H1 (cell line): ENCODE results near the gene ELFN2. TPM values are rescaled to one million over a fixed set of nuclear protein-coding genes. Genes with fewer than 3 reads are reported as not detected.
A peak's percentile ranks its signal among the peaks of the same experiment; 100 is the strongest.

Experiments used
- CTCF ChIA-PET: fragments of 300-600 bp; sonication (Branson Sonifier 250); formaldehyde crosslinking; loops from one replicate; lab custom pipeline; 2021; ENCODE audit not compliant: partially characterized antibody; lab: Charles Lee
- POLR2A ChIA-PET: fragments of 300-600 bp; sonication (Branson Sonifier 250); formaldehyde crosslinking; loops from one replicate; lab custom pipeline; 2021; ENCODE audit warnings: inconsistent platforms; ENCODE audit not compliant: partially characterized antibody; lab: Charles Lee
- DNase-seq, 2 experiments: peaks; one replicate each; pipeline versions ENCODE4 v3.0.0 to v3.0.0-alpha.2; 2010 to 2022; ENCODE audit warnings: low spot score in 2 of 2, low read depth in 1 of 2, mixed read lengths in 1 of 2
- FAIRE-seq: peaks from 2 replicates; lab custom pipeline; 2011; peaks lifted over from hg19 to GRCh38; lab: Jason Lieb, UNC
- H2AFZ ChIP-seq: 2 replicates; pipeline ENCODE4 v1.8.1; 2012; ENCODE audit warnings: low read length, inconsistent platforms
- H2AK5ac ChIP-seq: 2 replicates; pipeline ENCODE4 v1.6.1; 2013; ENCODE audit warnings: low read depth, low read length
- H2BK120ac ChIP-seq: replicated peaks from 2 replicates; pipeline ENCODE3; 2013; ENCODE audit warnings: low read depth, low read length, inconsistent platforms
- H2BK12ac ChIP-seq: 2 replicates; pipeline ENCODE4 v1.6.1; 2013; ENCODE audit warnings: low read depth, low read length
- H2BK15ac ChIP-seq: 2 replicates; pipeline ENCODE4 v1.6.1; 2013; ENCODE audit warnings: low read length
- H2BK20ac ChIP-seq: 2 replicates; pipeline ENCODE4 v1.6.1; 2013; ENCODE audit warnings: low read length
- H2BK5ac ChIP-seq: 2 replicates; pipeline ENCODE4 v1.6.1; 2013; ENCODE audit warnings: low read depth, low read length
- H3K14ac ChIP-seq: 2 replicates; pipeline ENCODE4 v1.6.1; 2013; ENCODE audit warnings: inconsistent platforms; ENCODE audit not compliant: insufficient read length
- H3K18ac ChIP-seq: 2 replicates; pipeline ENCODE4 v1.6.1; 2013; ENCODE audit warnings: low read length; ENCODE audit errors: extremely low read depth
- H3K23ac ChIP-seq: 2 replicates; pipeline ENCODE4 v1.6.1; 2013; ENCODE audit warnings: inconsistent platforms; ENCODE audit not compliant: insufficient read length
- H3K23me2 ChIP-seq: 2 replicates; pipeline ENCODE4 v1.6.1; 2013; ENCODE audit warnings: low read depth, low read length
- H3K27ac ChIP-seq: 2 replicates; pipeline ENCODE4 v1.6.1; 2011; ENCODE audit warnings: low read depth, low read length, inconsistent platforms
- H3K27me3 ChIP-seq, 4 experiments: replicated peaks in 1 of 4; 1 replicate in 1 of 4; 2 replicates in 3 of 4; pipeline versions ENCODE4 v1.6.1 to v1.8.1; 2011 to 2013; ENCODE audit warnings: low read length in 3 of 4, mild to moderate bottlenecking in 3 of 4, inconsistent platforms in 2 of 4, mixed read lengths in 2 of 4, moderate library complexity in 1 of 4; ENCODE audit not compliant: control insufficient read depth in 3 of 4, insufficient read depth in 3 of 4; ENCODE audit errors: extremely low read depth in 1 of 4
- H3K36me3 ChIP-seq, 4 experiments: 2 replicates each; pipeline versions ENCODE4 v1.6.1 to v1.8.1; 2011 to 2013; ENCODE audit warnings: mild to moderate bottlenecking in 4 of 4, low read length in 3 of 4, moderate library complexity in 2 of 4, control low read depth in 1 of 4, inconsistent platforms in 1 of 4; ENCODE audit not compliant: insufficient read depth in 4 of 4, control insufficient read depth in 2 of 4
- H3K4ac ChIP-seq: replicated peaks from 2 replicates; pipeline ENCODE3; 2013; ENCODE audit warnings: low read length, low read depth, mixed read lengths, inconsistent platforms; ENCODE audit not compliant: insufficient read length
- H3K4me1 ChIP-seq, 4 experiments: replicated peaks in 1 of 4; 1 replicate in 1 of 4; 2 replicates in 3 of 4; pipeline versions ENCODE4 v1.6.1 to v1.8.1; 2011 to 2013; ENCODE audit warnings: low read length in 3 of 4, inconsistent platforms in 2 of 4, mixed read lengths in 1 of 4; ENCODE audit not compliant: insufficient read depth in 4 of 4, control insufficient read depth in 3 of 4
- H3K4me2 ChIP-seq, 2 experiments: 2 replicates each; pipeline versions ENCODE4 v1.6.1 to v1.8.1; 2011 to 2013; ENCODE audit warnings: low read depth in 2 of 2, low read length in 2 of 2, control low read depth in 1 of 2, inconsistent platforms in 1 of 2, mild to moderate bottlenecking in 1 of 2; ENCODE audit not compliant: insufficient read depth in 1 of 2
- H3K4me3 ChIP-seq, 4 experiments: fragments of 200-600, 300-600 bp in 1 of 4; sonication (generic), shearing (Covaris generic), sonication (Bioruptor Twin) in 1 of 4; 2 replicates each; pipeline versions ENCODE4 v1.5.1 to v1.8.1; 2011 to 2016; ENCODE audit warnings: low read length in 4 of 4, low read depth in 3 of 4, control low read depth in 2 of 4, inconsistent platforms in 2 of 4, mild to moderate bottlenecking in 2 of 4, mixed read lengths in 1 of 4, moderate library complexity in 1 of 4; ENCODE audit not compliant: insufficient read depth in 2 of 4; ENCODE audit errors: extremely low read depth in 1 of 4
- H3K56ac ChIP-seq: replicated peaks from 2 replicates; pipeline ENCODE3; 2013; ENCODE audit warnings: low read depth, mild to moderate bottlenecking, mixed read lengths, low read length, inconsistent platforms; ENCODE audit not compliant: insufficient read length
- H3K79me1 ChIP-seq: 2 replicates; pipeline ENCODE4 v1.6.1; 2013; ENCODE audit warnings: low read depth, low read length, control low read depth
- H3K79me2 ChIP-seq, 2 experiments: 2 replicates each; pipeline versions ENCODE4 v1.6.1 to v1.8.1; 2012 to 2013; ENCODE audit warnings: low read length in 2 of 2, mild to moderate bottlenecking in 2 of 2, inconsistent platforms in 1 of 2; ENCODE audit not compliant: insufficient read depth in 2 of 2, control insufficient read depth in 1 of 2
- H3K9ac ChIP-seq, 4 experiments: replicated peaks in 1 of 4; 1 replicate in 1 of 4; 2 replicates in 3 of 4; pipeline versions ENCODE4 v1.6.1 to v1.8.1; 2011 to 2013; ENCODE audit warnings: low read depth in 3 of 4, low read length in 3 of 4, control low read depth in 2 of 4, mild to moderate bottlenecking in 2 of 4, moderate library complexity in 2 of 4, inconsistent platforms in 1 of 4; ENCODE audit errors: extremely low read depth in 1 of 4
- H3K9me3 ChIP-seq, 2 experiments: 2 replicates each; pipeline versions ENCODE4 v1.6.1 to v1.8.1; 2012 to 2013; ENCODE audit warnings: mild to moderate bottlenecking in 2 of 2, moderate library complexity in 2 of 2, control low read depth in 1 of 2, inconsistent platforms in 1 of 2, low read depth in 1 of 2, low read length in 1 of 2, mixed read lengths in 1 of 2; ENCODE audit not compliant: insufficient read depth in 2 of 2
- H4K20me1 ChIP-seq, 2 experiments: replicated peaks in 1 of 2; 2 replicates each; pipeline versions ENCODE3 to v1.8.1; 2011 to 2013; ENCODE audit warnings: inconsistent platforms in 2 of 2, low read length in 2 of 2, mild to moderate bottlenecking in 1 of 2; ENCODE audit not compliant: insufficient read depth in 2 of 2, control insufficient read depth in 1 of 2
- H4K5ac ChIP-seq: 2 replicates; pipeline ENCODE4 v1.6.1; 2013; ENCODE audit warnings: low read length, low read depth, mixed read lengths, inconsistent platforms; ENCODE audit not compliant: insufficient read length
- H4K8ac ChIP-seq: 2 replicates; pipeline ENCODE4 v1.8.0; 2013; ENCODE audit warnings: mild to moderate bottlenecking, moderate library complexity, low read length, inconsistent platforms; ENCODE audit not compliant: insufficient read depth; ENCODE audit errors: extremely low read depth
- H4K91ac ChIP-seq: replicated peaks from 2 replicates; pipeline ENCODE3; 2013; ENCODE audit warnings: low read length, mixed read lengths, inconsistent platforms; ENCODE audit not compliant: insufficient read length
- MAFK ChIP-seq: IDR thresholded peaks from 2 replicates; pipeline ENCODE4 v1.6.1; 2012; ENCODE audit warnings: low read depth, mild to moderate bottlenecking, improper control_type of control experiment, low read length
- WGBS, 2 experiments: shearing (Covaris generic) in 1 of 2; methylation state at CpG; one replicate each; pipeline versions ENCODE4 v1.1.6 to v1.1.7; 2013 to 2015; ENCODE audit warnings: low lambda C conversion rate in 2 of 2, mixed read lengths in 2 of 2, inconsistent platforms in 1 of 2, low coverage in 1 of 2, missing lambda C conversion rate in 1 of 2; ENCODE audit not compliant: insufficient replicate concordance in 2 of 2, insufficient coverage in 1 of 2, insufficient read length in 1 of 2; ENCODE audit errors: extremely low coverage in 1 of 2, missing lambda C conversion rate in 1 of 2; 5-methylcytosine and 5-hydroxymethylcytosine counted together
- polyA plus RNA-seq, 7 experiments: library from polyadenylated mRNA; depleted of rRNA in 3 of 7; stranded (reverse) in 5 of 7; unstranded in 2 of 7; fragments of >200 nt in 5 of 7; fragments of 200-250 nt in 2 of 7; gene quantifications; 1 replicate in 5 of 7; 2 replicates in 1 of 7; 4 replicates in 1 of 7; pipeline versions ENCODE4 v1.2.1 to v1.2.3, GENCODE V29; 2011 to 2013; ENCODE audit warnings: missing spikeins in 2 of 7, mixed read lengths in 2 of 7
- total RNA-seq: library from RNA; stranded (reverse); fragmentation: NEBNext Ultra II Directional; extraction: Animal tissue kit (Norgen Biotek cat#: 25700); gene quantifications from 2 replicates; pipeline ENCODE4 v1.2.1, GENCODE V29; 2021

The ELFN2 gene
- total and polyA plus RNA-seq, 2 of the 8 experiments (the other 6 are each of a cell fraction or from before 2014, with no cell fraction given): 0.63 to 0.88 TPM

DNA sequence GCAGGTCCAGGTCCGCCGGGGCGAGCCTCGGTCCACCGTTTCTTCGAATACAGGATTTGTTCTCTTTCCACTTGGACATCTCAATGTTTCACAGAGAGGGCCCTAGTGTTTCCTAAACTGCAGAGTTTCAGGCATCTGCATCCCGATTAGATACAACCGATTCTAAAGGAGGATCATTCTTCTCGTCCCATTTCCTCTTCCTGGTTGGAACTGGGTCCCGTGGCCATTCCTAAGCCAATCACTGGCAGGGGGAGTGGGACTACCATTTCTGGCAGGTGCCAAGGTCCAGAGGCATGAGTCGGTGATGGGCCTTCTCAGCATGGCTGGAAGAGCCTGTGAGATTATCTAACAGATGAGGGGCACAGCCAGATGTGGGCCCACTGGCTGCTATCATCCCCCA is 68.9 kb downstream of the ELFN2 start:
- WGBS, 2 experiments: 84% methylated on average over 11 of the region's 11 CpGs; no CpG with 5 or more reads in 1 of the 2 experiments
- H2BK15ac ChIP-seq: no peak overlapping the region
- peaks cover 0 to 3% (median 0%) of the 10 kb centered on the region in 4 experiments; a peak in 1 of 7 replicates for H3K27me3 ChIP-seq
- H3K79me1 ChIP-seq: no peaks in the 10 kb centered on the region
- H2AK5ac ChIP-seq: no peak overlapping the region
- H3K4ac ChIP-seq: no peak overlapping the region
- H3K4me1 ChIP-seq: no peaks in the 10 kb centered on the region; a peak in 1 of 7 replicates
- no peak overlapping the region for H2BK12ac ChIP-seq
- H4K8ac ChIP-seq: peak overlapping the region; percentile 57; the same call in 1 of the 2 replicates
- H4K5ac ChIP-seq: no peak overlapping the region
- no peak overlapping the region for H3K4me2 ChIP-seq
- no peak overlapping the region for H3K23ac ChIP-seq
- H3K14ac ChIP-seq: no peak overlapping the region
- H3K36me3 ChIP-seq: no peaks in the 10 kb centered on the region
- FAIRE-seq (no peak), DNase-seq (no peak)
- H3K9ac ChIP-seq: no peak overlapping the region
- no peak overlapping the region for H4K91ac ChIP-seq
- TF ChIP-seq MAFK: no peak
- H2BK20ac ChIP-seq: no peak overlapping the region
- H3K18ac ChIP-seq: no peak overlapping the region
- POLR2A ChIA-PET: no interaction called here
- H4K20me1 ChIP-seq: no peaks in the 10 kb centered on the region
- no peak overlapping the region for H3K27ac ChIP-seq
- H3K9me3 ChIP-seq: no peaks in the 10 kb centered on the region
- CTCF ChIA-PET: no interaction called here
- H3K56ac ChIP-seq: no peak overlapping the region
- no peak overlapping the region for H3K4me3 ChIP-seq
- H3K23me2 ChIP-seq: no peaks in the 10 kb centered on the region
- H2BK120ac ChIP-seq: no peak overlapping the region
- no peaks in the 10 kb centered on the region for H3K79me2 ChIP-seq
- no peak overlapping the region for H2AFZ ChIP-seq
- H2BK5ac ChIP-seq: no peak overlapping the region
